Measurements from ENCODE around the gene RFFL. TPM values are rescaled to one million over a fixed set of nuclear protein-coding genes. Genes with fewer than 3 reads are reported as not detected.

RFFL gene
- total and polyA plus RNA-seq, 9 of the 15 experiments (the other 6 are each of a cell fraction or from before 2014, with no cell fraction given), result 3.4 to 18.1 (median 12.8) TPM

DNA sequence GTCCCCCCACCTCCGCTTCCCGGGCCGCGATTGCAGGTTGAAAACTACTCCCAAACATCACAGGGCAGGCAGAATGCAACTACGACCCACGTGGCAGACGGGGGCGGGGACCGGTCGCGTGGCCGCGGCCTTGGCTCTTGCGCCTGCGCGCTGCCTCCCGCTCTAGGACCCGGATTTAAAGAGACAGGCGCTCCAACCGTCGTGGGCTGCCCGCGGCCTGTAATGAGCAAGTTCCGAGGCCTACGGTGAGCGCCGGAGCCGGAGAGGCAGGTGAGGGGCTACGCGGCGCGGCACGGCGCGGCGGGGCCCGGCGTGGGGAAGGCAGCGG is 83.2 kb downstream of the RFFL start, which contains the start of gene LIG3 (continued):
- 0 out of 2 replicates have a peak, but pooled peaks have one; percentile 39 for TF ChIP-seq ZNF395 (CRISPR knock-in tag; IDR thresholded peaks at IDR 0.05)
- no peak for TF ChIP-seq SAFB (IDR thresholded peaks at IDR 0.05; ENCODE audit: borderline replicate concordance, low read depth, low read length)
- TF ChIP-seq MNT (conservative IDR thresholded peaks at IDR 0.05), result peak; percentile 99 to 100
- no peak for TF ChIP-seq MCM5 (IDR thresholded peaks at IDR 0.05; ENCODE audit: low read depth)
- TF ChIP-seq, protein P1, sequence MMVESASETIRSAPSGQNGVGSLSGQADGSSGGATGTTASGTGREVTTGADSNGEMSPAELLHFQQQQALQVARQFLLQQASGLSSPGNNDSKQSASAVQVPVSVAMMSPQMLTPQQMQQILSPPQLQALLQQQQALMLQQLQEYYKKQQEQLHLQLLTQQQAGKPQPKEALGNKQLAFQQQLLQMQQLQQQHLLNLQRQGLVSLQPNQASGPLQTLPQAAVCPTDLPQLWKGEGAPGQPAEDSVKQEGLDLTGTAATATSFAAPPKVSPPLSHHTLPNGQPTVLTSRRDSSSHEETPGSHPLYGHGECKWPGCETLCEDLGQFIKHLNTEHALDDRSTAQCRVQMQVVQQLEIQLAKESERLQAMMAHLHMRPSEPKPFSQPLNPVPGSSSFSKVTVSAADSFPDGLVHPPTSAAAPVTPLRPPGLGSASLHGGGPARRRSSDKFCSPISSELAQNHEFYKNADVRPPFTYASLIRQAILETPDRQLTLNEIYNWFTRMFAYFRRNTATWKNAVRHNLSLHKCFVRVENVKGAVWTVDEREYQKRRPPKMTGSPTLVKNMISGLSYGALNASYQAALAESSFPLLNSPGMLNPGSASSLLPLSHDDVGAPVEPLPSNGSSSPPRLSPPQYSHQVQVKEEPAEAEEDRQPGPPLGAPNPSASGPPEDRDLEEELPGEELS (CRISPR knock-in tag; IDR thresholded peaks at IDR 0.05; ENCODE audit: borderline replicate concordance), result no peak
- TF ChIP-seq ETS1 (conservative IDR thresholded peaks at IDR 0.05; ENCODE audit: control insufficient read depth, low read depth, low read length), result peak; percentile 47; the same call in 1 of the 2 replicates
- no peak for TF ChIP-seq ZBTB34 (CRISPR knock-in tag; IDR thresholded peaks at IDR 0.05)
- TF ChIP-seq RCOR1 (IDR thresholded peaks at IDR 0.05; ENCODE audit: borderline replicate concordance in 1 of 2, low read depth in 2 of 2, low read length in 2 of 2), result peak in 1 of 2 experiments; percentile 54; a peak in 2 of 4 replicates
- TF ChIP-seq, protein P2, sequence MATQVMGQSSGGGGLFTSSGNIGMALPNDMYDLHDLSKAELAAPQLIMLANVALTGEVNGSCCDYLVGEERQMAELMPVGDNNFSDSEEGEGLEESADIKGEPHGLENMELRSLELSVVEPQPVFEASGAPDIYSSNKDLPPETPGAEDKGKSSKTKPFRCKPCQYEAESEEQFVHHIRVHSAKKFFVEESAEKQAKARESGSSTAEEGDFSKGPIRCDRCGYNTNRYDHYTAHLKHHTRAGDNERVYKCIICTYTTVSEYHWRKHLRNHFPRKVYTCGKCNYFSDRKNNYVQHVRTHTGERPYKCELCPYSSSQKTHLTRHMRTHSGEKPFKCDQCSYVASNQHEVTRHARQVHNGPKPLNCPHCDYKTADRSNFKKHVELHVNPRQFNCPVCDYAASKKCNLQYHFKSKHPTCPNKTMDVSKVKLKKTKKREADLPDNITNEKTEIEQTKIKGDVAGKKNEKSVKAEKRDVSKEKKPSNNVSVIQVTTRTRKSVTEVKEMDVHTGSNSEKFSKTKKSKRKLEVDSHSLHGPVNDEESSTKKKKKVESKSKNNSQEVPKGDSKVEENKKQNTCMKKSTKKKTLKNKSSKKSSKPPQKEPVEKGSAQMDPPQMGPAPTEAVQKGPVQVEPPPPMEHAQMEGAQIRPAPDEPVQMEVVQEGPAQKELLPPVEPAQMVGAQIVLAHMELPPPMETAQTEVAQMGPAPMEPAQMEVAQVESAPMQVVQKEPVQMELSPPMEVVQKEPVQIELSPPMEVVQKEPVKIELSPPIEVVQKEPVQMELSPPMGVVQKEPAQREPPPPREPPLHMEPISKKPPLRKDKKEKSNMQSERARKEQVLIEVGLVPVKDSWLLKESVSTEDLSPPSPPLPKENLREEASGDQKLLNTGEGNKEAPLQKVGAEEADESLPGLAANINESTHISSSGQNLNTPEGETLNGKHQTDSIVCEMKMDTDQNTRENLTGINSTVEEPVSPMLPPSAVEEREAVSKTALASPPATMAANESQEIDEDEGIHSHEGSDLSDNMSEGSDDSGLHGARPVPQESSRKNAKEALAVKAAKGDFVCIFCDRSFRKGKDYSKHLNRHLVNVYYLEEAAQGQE (IDR thresholded peaks at IDR 0.05; ENCODE audit: borderline replicate concordance), result peak; percentile 47; the same call in 1 of the 2 replicates
- TF ChIP-seq, protein P2 (CRISPR knock-in tag; IDR thresholded peaks at IDR 0.05; ENCODE audit: low read depth), result no peak
- TF ChIP-seq POU5F1 (IDR thresholded peaks at IDR 0.05; ENCODE audit: borderline replicate concordance, low read depth, low read length, partially characterized antibody), result no peak

Measured in K562 (cell line).